NCI-H1930 (cell line): Measurements from ENCODE around the gene IQGAP2.
"Not testable (repeated sequence)": the region's sequence is repeated elsewhere in the genome, so short reads cannot be mapped to it uniquely, and the experiment has no call there.

Experiments used
- DNase-seq, 2 experiments: peaks; one replicate each; lab custom pipeline; 2025; lab: John Stamatoyannopoulos, UW

IQGAP2 gene

GRCh38 chr5:76500633-76501393, 97.7 kb downstream of the IQGAP2 start:
- DNase-seq = no peak

GRCh38 chr5:76503929-76504328, 100.8 kb downstream of the IQGAP2 start:
- DNase-seq = no peak

DNA sequence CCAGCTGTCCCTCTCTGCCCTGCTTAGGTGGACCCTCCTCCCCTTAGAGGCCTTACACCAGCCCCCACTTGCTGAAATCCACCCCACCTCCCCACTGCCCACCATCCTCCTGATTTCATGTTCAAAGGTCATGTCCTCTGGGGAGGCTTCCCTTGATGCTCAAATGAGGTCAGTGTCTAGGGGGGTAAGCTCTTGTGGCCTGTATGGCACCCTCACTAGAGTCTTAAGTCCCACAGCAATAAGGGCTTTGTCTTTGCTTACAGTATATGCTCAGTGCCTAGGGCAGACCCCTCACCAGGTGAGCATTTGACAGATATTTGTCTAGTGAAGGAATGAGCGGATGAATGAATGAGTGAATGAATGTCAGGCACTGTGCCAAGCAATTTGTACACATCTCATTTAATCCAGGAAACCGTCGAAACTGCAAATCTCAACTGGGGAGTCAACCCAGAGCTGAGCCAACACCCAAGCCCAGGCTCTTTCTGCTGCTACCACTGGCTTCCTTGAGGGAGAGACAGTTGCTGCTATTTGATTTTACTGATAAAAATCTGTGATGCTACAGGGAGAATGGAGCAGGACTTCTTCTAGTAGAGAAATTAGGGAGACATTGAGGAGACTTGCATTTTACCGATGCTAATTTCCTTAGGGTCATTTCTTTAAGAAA, 101.9 kb downstream of the IQGAP2 start:
- DNase-seq = no peak

GRCh38 chr5:76513476-76513875, 110.4 kb downstream of the IQGAP2 start:
- no peak for DNase-seq

DNA sequence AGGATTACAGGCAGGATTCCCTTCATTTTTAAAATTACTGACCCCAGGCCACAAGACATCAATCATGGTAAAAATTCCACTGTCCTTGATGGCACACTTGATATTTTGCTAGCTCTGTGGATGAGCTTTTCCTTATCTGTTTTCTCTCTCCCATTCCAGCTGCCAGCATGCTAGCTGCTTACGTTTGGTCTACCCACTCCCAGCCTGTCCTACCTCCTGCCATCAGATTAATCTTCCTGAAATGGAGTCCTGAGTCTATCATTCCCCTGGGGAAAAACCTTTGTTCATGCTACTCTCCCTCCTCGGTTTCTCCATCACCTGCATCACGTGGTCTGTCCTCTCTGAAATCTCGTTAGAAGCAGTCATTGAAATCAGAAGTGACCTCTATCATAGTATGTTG, 111.2 kb downstream of the IQGAP2 start:
- DNase-seq = no peak

DNA sequence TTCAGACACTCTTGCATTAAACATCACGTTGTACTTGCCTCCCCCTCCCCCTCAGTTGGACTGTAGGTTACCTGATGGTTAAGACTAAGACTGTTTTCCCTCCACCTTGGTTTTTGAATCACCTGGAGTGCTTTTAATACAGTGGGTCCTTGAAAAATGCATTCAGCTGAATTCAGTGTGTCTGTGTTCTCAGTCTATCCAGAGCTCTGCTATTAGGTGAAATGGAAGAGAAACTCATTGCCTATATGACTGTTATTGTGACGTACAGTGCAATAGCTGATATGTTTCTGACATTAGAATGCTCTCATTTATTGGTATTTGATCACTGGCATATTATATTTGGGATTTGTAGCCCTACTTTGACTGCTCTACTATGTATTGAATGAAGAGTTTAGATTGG, 111.6 kb downstream of the IQGAP2 start:
- no peak for DNase-seq

DNA sequence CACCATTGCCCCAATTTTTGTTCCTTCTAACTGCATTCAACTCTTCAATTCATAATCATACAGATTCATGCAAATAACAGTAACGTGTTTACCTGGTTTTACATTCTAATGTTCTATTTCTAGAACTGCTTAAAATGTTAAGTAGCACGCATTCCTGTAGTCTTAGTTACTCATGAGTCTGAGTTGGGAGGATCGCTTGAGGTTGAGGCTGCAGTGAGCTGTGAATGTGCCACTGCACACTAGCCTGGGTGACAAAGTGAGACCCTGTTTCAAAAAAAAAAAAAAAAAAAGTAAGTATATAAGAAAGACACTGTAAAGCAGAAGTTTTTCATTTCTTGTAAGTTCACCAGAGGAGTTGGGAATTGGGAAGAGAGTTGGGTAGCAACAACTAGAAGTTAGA, 114.2 kb downstream of the IQGAP2 start:
- no peak for DNase-seq

DNA sequence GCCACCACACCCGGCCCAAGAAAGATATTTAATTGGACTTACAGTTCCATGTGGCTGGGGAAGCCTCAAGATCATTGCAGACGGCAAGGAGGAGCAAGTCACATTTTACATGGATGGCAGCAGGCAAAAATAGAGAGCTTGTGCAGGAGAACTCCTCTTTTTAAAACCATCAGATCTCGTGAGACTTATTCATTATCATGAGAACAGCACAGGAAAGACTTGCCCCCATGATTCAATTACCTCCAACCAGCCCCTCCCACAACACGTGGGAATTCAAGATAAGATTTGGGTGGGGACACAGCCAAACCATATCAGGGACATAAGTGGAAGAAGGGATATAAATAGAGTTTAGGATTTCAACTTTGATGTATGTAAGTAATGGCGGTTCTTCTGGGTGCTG, 115.2 kb downstream of the IQGAP2 start:
- not testable (repeated sequence) for DNase-seq

- DNase-seq = no peak
Measured at GRCh38 chr5:76521240-76521758, 118.2 kb downstream of the IQGAP2 start.

DNA sequence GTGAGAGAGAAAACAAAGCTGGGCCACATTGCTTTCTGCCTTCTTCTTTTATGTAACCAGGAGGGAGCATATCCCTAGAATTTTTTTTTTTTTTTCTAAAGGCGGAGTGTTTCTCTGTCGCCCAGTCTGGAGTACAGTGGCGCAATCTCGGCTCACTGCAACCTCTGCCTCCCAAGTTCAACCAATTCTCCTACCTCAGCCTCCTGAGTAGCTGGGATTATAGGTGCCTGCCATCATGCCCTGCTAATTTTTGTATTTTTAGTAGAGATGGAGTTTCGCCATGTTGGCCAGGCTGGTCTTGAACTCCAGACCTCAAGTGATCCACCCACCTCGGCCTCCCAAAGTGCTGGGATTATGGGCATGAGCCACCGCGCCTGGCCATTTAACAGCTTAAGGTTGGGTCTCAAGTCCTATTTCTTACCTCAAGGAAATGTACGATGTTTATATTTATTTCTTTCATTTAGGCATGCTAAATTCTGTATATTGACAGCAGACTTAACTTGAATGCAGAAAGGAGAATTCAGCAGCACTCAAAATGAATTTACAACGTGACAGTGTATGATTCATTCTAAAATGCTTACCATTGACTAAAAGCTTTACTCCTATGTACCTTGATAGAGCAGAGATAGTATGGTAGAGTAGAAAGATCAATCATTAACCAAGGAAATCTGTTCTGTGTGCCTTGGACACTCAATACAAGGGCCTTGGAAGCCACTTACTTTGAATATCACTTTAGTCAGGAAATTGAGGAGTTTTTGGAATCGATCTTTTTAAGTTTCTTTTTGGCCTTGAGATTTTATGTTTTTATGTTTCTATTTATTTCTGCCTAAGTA, 119.2 kb downstream of the IQGAP2 start:
- DNase-seq = no peak

- no peak for DNase-seq
Measured at GRCh38 chr5:76524101-76524835, 121.2 kb downstream of the IQGAP2 start.

DNA sequence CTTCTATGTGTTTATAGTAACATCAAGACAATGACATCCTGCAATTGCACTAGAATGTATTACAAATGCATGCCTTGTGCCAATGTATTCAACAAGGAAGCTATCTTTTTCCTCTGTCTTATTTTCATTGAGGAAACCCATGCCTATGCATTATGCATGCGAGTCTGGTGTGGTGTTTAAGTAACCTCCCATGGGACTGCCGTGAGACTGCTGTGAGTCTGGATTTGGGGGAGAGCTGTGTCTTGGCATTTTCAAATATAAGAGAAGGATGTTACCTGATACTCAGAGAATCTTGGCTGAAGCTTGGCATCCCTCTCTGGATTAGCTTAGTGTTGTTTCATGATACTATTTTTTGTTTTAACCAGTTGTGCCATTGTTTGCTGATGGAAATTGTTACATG, 121.8 kb downstream of the IQGAP2 start:
- no peak for DNase-seq

GRCh38 chr5:76525956-76526355, 122.9 kb downstream of the IQGAP2 start:
- DNase-seq = no peak

- DNase-seq = no peak
Measured at GRCh38 chr5:76526950-76527583, 124.0 kb downstream of the IQGAP2 start.

DNA sequence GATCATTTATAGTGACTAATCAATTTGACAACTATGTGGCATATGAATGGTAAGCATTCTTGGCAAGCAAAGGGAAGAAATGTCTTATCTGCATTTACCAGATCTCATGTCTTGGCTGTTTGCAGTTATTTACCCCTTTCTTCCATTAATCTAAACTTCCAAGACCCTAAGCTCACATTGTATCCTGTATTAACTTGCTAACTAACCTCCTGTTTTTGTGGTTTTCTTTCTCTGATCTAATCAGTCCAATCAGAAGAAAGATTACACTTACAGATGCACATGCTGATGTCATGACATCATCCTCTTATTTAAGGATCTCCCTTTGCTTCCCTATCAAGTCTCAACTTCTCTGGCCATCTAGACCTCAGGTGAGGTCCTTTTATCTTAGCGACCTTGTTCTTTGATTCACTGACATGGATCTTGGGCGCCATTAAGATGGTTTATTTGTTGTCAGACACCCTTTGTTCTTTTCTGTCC, 124.6 kb downstream of the IQGAP2 start:
- DNase-seq = no peak

- no peak for DNase-seq
Measured at GRCh38 chr5:76528547-76529331, 125.7 kb downstream of the IQGAP2 start.

- no peak for DNase-seq
Measured at GRCh38 chr5:76529464-76530344, 126.6 kb downstream of the IQGAP2 start.

DNA sequence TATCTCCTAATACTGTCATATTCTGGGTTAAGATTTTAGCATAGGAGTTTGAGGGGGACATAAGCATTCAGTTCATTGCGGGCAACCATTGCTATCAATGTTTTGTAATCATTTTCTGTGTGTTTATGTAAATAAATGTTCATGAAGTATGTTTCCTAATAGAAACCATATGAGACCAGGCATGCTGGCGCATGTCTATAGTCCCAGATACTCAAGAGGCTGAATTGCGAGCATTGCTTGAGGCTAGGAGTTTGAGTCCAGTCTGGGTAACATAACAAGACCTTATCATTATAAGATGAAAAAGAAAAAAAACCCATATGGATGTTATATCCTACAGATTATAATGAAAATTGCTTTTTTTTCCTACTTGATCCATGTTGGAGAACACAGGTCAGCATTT, 129.0 kb downstream of the IQGAP2 start:
- no peak for DNase-seq

- DNase-seq = no peak
Measured at GRCh38 chr5:76532973-76533372, 129.9 kb downstream of the IQGAP2 start.
